Lower lobe of right lung (tissue), 2 donors: Measurements from ENCODE around the gene NET1. TPM values are rescaled to one million over a fixed set of nuclear protein-coding genes. Genes with fewer than 3 reads are reported as not detected.

ENCODE experiments used
- ATAC-seq, 2 donors: fragments of 200-7000 bp; cut with Tn5 transposase; one replicate each; pipeline ENCODE4 v1.9.1; 2020 to 2022; ENCODE audit warnings: mild to moderate bottlenecking in 2 of 2, moderate library complexity in 2 of 2
- DNase-seq: peaks from one replicate; pipeline ENCODE4 v3.0.0-alpha.2; 2020
- H3K27ac ChIP-seq: fragments of 200-600 bp; one replicate; pipeline ENCODE4 v1.8.0; 2022
- H3K27me3 ChIP-seq: fragments of 200-600 bp; one replicate; pipeline ENCODE4 v1.8.0; 2022; ENCODE audit warnings: low read depth
- H3K36me3 ChIP-seq: fragments of 200-600 bp; one replicate; pipeline ENCODE4 v1.8.0; 2022; ENCODE audit warnings: mild to moderate bottlenecking
- H3K4me1 ChIP-seq: fragments of 200-600 bp; one replicate; pipeline ENCODE4 v1.8.0; 2022
- H3K4me3 ChIP-seq: fragments of 200-600 bp; one replicate; pipeline ENCODE4 v1.8.0; 2022; ENCODE audit warnings: mild to moderate bottlenecking
- H3K9me3 ChIP-seq: fragments of 200-600 bp; one replicate; pipeline ENCODE4 v1.8.0; 2022
- CTCF ChIP-seq: fragments of 200-600 bp; IDR thresholded peaks from one replicate; pipeline ENCODE4 v1.8.0; 2022; ENCODE audit warnings: antibody characterized with exemption, mild to moderate bottlenecking
- intact Hi-C: fragments of 100-400 bp; cut with DNase I; formaldehyde crosslinking; loops from one replicate; pipeline ENCODE4 v1.11.0; 2022
- total RNA-seq: library from RNA; stranded (reverse); fragmentation: NEBNext Ultra II Directional; extraction: Animal tissue kit (Norgen Biotek cat#: 25700); gene quantifications from one replicate; pipeline ENCODE4 v1.2.1, GENCODE V29; 2021
- donor health status: DM: no; HTN: yes; CAD: no; lungs with severe emphysema.

The NET1 gene
- total RNA-seq, 1 donor from 2014 or later = 46.7 TPM

GRCh38 chr10:5413012-5413938 lies 918 bp downstream of the NET1 start:
- H3K27me3 ChIP-seq = no peaks in the 10 kb centered on the region
- peak overlapping the region; percentile 71 for H3K4me3 ChIP-seq
- no peak for DNase-seq
- no peak for TF ChIP-seq CTCF
- ATAC-seq = peak; percentile 28 to 47
- H3K4me1 ChIP-seq = peaks cover 6% of the 10 kb centered on the region
- intact Hi-C loops = no loop called here
- H3K27ac ChIP-seq = no peak overlapping the region
- no peaks in the 10 kb centered on the region for H3K36me3 ChIP-seq
- no peaks in the 10 kb centered on the region for H3K9me3 ChIP-seq

DNA sequence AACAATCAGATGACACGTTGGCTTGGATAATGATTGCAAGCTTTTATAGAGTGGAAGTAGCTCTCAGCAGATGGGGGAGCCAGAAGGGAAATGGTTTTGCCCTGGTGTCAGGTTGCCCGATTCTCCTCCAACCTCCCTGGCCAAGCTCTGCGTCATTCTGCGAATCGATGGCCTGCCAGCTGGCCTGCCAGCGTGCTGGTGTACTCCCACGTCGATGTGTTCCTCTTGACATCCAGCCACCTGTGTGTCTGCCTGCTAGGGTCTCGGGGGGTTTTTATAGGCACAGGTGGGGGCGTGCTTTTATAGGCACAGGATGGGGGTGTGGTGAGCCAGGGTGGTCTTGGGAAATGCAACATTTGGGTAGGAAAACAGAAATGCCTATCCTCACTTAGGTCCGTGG lies 4.6 kb downstream of the NET1 start:
- no peaks in the 10 kb centered on the region for H3K9me3 ChIP-seq
- H3K27me3 ChIP-seq = no peaks in the 10 kb centered on the region
- no peak for ATAC-seq
- peaks cover 3% of the 10 kb centered on the region for H3K4me1 ChIP-seq
- intact Hi-C loops = no loop called here
- no peak overlapping the region for H3K4me3 ChIP-seq
- no peak for DNase-seq
- H3K27ac ChIP-seq = no peak overlapping the region
- H3K36me3 ChIP-seq = no peaks in the 10 kb centered on the region
- no peak for TF ChIP-seq CTCF

DNA sequence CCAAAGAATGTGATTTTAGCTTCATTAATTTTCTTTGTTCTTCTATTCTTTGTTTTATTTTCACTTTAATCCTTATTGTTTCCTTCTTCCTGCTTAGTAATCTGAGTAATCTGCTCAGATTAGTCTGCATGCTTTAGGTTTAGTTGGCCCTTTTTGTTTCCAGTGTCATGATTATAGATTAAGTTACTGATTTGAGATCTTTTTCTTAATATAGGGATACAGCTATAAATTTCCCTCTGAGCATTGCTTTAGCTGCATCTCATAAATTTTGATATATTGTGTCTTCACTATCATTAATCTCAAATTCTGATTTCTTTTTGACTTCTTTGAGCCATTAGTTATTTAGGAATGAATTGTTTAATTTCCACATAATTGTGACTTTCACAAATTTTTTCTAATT lies 6.2 kb downstream of the NET1 start:
- H3K4me1 ChIP-seq = no peaks in the 10 kb centered on the region
- no peak for TF ChIP-seq CTCF
- no peak for ATAC-seq
- H3K36me3 ChIP-seq = no peaks in the 10 kb centered on the region
- no peaks in the 10 kb centered on the region for H3K9me3 ChIP-seq
- H3K27ac ChIP-seq = no peak overlapping the region
- H3K4me3 ChIP-seq = no peak overlapping the region
- intact Hi-C loops = no loop called here
- DNase-seq = no peak
- H3K27me3 ChIP-seq = no peaks in the 10 kb centered on the region

DNA sequence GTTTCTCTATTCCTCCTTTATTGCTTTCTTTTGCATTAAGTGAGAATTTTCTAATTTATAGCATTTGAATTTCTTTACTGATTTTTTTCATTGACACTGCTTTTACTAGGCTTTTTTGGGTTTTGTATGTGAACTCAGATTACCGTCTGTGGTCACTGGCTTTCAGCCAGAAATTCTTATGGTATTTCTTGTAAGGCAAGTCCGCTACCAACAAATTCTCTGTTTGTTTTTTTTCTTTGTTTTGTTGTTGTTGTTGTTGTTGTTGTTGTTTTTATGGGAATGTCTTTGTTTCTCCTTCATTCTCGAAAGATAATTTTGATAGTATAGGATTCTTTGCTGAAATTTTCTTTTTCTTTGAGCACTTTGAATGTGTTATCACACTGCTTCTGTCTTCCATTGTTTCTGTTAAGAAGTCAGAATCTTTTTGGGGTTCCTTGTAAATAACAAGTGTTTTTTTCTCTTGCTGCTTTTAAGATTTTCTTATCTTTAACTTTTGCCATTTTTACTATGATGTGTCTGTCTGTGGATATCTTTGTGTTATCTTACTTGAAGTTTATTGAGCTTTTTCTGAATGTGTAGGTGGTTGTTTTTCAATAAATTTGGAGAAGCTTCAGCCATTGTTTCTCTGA lies 7.2 kb downstream of the NET1 start:
- ATAC-seq (no peak), DNase-seq (no peak)
- intact Hi-C loops = loop anchor here (10.0 kb wide), 1 partner anchor 565 kb away; no protein-coding TSS in a partner anchor
- Histone ChIP-seq H3K4me3 (no peak overlapping the region), H3K9me3 (no peaks in the 10 kb centered on the region), H3K27me3 (no peaks in the 10 kb centered on the region), H3K36me3 (no peaks in the 10 kb centered on the region), H3K27ac (no peak overlapping the region), H3K4me1 (peaks cover 5% of the 10 kb centered on the region)
- no peak for TF ChIP-seq CTCF

DNA sequence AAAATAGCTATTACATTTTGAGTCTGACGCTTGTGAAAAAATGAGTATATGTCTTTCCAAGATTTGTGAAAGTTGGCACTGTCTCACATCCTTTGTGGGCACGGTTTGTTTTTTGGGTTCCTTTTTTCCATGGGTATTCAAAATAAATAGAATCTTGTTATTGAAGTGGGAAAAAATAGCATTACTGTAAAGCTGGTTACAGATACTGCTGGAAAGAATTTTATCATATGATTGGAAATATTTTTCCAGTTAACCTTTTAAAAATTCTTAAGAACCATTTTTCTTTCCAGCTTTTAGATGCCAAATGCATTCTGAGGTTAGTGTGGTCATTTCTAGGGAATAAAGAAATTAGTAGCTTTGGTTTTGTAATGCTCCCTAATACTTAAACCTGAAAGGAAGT lies 11.4 kb downstream of the NET1 start:
- H3K9me3 ChIP-seq = no peaks in the 10 kb centered on the region
- peaks cover 17% of the 10 kb centered on the region for H3K4me1 ChIP-seq
- DNase-seq = no peak
- H3K36me3 ChIP-seq = no peaks in the 10 kb centered on the region
- no peak overlapping the region for H3K4me3 ChIP-seq
- intact Hi-C loops = loop anchor here (10.0 kb wide), 1 partner anchor 569 kb away; no protein-coding TSS in a partner anchor
- no peaks in the 10 kb centered on the region for H3K27me3 ChIP-seq
- no peak for ATAC-seq
- TF ChIP-seq CTCF = no peak
- no peak overlapping the region for H3K27ac ChIP-seq
